ENCODE measurements around the gene CLCN5. TPM values are rescaled to one million over a fixed set of nuclear protein-coding genes. Genes with fewer than 3 reads are reported as not detected.

CLCN5 gene
- total RNA-seq, 1 experiment from 2014 or later: 60.7 TPM

DNA sequence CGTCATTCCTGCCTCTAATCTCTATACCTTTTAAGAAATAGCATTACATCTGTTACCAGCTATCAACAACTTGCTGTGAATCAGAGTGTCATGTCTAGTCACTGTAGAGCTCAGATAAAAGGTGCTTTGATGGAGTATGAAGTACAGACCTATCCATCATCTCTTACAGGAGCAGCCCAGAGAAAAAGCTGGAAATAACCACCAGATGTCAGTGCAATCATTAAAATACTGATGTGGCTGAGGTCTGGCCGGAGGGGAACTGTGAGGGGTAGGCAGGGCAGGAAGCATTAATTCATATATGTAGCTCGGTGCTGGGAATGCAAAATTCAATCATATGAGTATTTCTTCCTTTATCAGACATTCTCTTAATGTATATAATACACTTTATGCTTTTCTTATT lies 177.8 kb downstream of the CLCN5 start:
- DNase-seq: no peak
- Histone ChIP-seq H3K36me3 (no peaks in the 10 kb centered on the region), H3K4me3 (no peak overlapping the region), H3K27me3 (no peaks in the 10 kb centered on the region), H3K27ac (no peak overlapping the region), H3K4me1 (no peaks in the 10 kb centered on the region), H3K9me3 (replicated peaks) (no peaks in the 10 kb centered on the region)

DNA sequence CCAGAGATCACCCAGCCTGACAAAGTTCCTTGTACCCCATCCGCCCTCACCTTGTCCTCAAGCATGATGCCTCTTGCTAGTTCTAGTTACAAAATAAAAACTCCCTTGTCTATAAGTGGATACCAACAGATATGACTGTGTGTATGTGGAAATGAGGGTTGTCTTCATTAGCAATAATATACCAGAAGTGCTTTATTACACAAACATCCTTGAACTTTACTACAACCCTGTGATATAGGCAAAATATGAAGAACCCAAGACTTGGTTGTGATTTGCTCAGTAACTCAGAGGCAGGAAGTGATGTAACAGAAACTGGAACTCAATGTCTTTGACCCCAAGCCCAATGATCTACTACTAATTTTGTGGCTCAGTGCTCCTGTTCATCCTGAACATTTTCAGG lies 180.8 kb downstream of the CLCN5 start:
- Histone ChIP-seq H3K4me3 (no peak overlapping the region), H3K4me1 (no peaks in the 10 kb centered on the region), H3K27me3 (no peaks in the 10 kb centered on the region), H3K9me3 (replicated peaks) (no peaks in the 10 kb centered on the region), H3K36me3 (no peaks in the 10 kb centered on the region), H3K27ac (no peak overlapping the region)
- no peak for DNase-seq

DNA sequence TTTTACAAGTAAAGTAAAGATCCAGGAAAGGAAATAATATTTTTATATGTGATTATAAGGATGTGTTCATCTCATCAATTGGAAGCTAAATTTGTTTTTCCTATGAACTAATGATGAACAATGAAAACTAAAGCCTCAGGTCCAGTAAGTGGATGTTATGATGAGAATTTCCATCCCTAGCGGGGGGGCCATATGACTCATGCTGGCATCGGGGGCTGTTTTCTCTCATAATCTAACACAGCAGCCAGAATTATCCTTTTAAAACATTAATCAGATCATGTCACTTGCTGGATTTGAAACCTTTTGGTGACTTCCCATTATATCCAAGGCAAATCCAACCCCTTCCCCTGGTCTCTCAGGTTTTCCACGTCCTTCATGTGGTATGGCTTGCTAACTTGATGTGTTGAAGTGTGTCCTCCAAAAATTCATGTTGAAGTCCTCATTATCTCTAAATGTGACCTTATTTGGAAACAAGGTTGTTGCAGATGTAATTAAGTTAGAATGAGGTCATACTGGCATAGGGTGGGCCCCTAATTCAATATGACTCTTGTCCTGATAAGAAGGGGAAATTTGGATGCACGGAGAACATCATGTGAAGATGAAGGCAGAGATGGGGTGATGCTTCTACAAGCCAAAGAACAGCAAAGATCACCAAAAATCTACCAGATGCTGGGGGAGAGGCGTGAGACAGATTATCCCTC lies 181.6 kb downstream of the CLCN5 start:
- Histone ChIP-seq H3K4me1 (no peaks in the 10 kb centered on the region), H3K36me3 (no peaks in the 10 kb centered on the region), H3K4me3 (no peak overlapping the region), H3K9me3 (replicated peaks) (no peaks in the 10 kb centered on the region), H3K27me3 (no peaks in the 10 kb centered on the region), H3K27ac (no peak overlapping the region)
- DNase-seq: no peak

DNA sequence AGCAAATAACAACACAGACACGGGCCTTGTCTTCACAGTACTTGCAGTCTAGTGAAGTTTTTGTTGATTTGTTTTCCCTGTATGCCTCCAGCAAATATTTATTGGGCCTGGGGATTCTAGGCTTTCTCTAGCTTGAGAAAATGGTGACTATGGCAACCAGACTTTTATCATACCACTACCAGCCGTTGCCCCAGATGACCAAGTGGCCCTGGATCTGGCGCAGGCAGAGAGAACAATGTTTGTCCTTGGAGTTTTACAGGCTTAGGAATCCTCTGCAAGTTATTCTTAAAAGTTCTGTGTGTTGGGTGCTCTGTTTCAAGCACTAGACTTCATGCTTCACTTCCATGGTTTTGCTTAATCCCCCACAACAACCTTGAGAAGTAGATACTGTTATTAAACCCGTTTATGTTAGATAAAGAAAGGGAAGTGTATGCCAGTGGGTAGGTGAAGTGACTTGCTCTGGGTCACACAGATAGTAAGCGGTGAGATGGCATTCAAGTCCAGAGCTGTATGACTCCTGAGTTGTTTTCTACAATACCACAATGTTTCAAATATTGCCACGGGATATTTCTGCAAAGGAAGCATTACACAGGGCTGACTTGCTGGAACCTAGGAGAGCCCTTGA lies 183.8 kb downstream of the CLCN5 start:
- Histone ChIP-seq H3K27ac (no peak overlapping the region), H3K4me3 (no peak overlapping the region), H3K36me3 (no peaks in the 10 kb centered on the region), H3K4me1 (no peaks in the 10 kb centered on the region), H3K9me3 (replicated peaks) (no peaks in the 10 kb centered on the region), H3K27me3 (no peaks in the 10 kb centered on the region)
- DNase-seq: no peak

DNA sequence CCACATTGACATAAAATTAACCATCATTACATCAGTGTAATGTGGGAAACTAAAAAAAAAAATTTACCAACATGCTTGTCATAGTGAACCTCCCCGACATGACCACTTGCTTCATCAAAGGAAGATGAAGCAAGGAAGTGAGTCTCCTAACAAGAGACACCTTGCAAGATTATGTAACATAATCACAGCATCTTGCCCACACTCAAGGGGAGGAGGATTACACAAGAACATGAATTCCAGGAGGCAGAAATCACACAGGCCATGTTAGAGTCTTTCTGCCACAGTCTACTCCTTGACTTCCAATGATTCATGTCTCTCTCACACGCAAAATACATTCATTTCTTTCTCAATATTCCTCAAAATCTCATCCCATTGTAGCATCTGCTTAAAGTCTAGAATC lies 185.1 kb downstream of the CLCN5 start:
- no peaks in the 10 kb centered on the region for H3K27me3 ChIP-seq

DNA sequence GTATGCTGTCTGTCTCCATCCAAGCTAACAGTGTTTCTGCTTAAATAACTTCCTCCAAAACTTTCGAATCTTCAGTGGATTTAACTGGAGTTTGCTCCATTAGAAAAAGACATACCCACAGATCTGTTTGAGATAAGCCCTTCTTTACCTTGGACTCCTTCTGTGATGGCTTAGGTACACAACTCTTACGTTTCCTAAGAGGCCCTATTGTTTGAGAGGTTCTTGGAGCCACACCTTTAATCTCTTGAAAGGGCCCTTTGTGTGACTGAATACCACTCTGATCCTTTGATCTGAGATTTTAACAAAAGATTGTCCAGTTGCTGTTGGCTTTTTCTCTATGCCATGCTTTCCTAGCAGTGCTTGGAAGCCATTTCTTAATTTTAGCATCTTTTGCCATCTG lies 185.9 kb downstream of the CLCN5 start:
- H3K9me3 ChIP-seq (replicated peaks): no peaks in the 10 kb centered on the region
- H3K27me3 ChIP-seq: no peaks in the 10 kb centered on the region
- H3K4me3 ChIP-seq: no peak overlapping the region
- no peaks in the 10 kb centered on the region for H3K4me1 ChIP-seq
- H3K27ac ChIP-seq: no peak overlapping the region
- H3K36me3 ChIP-seq: no peaks in the 10 kb centered on the region
- no peak for DNase-seq

More for the DNA sequence above, 185.1 kb downstream of the CLCN5 start:
- Histone ChIP-seq H3K27ac (no peak overlapping the region), H3K4me1 (no peaks in the 10 kb centered on the region), H3K36me3 (no peaks in the 10 kb centered on the region), H3K9me3 (replicated peaks) (no peaks in the 10 kb centered on the region), H3K4me3 (no peak overlapping the region)
- no peak for DNase-seq

DNA sequence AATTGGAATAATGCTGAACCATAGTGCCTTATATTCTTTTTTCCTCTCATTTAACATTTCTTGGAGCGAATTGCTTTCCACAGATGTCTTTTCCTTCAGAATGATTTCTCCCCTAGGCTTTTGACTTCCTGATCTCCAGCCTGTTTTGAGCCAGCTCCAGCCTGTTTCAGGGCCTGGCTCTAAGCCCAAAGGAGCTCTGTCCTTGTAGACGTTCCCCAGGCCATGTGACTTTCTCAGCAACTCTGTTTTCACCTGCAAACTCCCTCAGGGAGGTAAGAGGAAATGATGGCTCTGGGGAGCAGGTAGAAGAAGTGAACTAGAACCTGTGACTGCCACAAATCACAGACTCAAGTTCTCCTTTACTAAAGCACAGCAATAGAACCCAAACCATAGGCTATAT lies 189.3 kb downstream of the CLCN5 start:
- no peak for DNase-seq
- Histone ChIP-seq H3K9me3 (replicated peaks) (no peaks in the 10 kb centered on the region), H3K27me3 (no peaks in the 10 kb centered on the region), H3K36me3 (no peaks in the 10 kb centered on the region), H3K4me1 (no peaks in the 10 kb centered on the region), H3K4me3 (no peak overlapping the region), H3K27ac (no peak overlapping the region)

DNA sequence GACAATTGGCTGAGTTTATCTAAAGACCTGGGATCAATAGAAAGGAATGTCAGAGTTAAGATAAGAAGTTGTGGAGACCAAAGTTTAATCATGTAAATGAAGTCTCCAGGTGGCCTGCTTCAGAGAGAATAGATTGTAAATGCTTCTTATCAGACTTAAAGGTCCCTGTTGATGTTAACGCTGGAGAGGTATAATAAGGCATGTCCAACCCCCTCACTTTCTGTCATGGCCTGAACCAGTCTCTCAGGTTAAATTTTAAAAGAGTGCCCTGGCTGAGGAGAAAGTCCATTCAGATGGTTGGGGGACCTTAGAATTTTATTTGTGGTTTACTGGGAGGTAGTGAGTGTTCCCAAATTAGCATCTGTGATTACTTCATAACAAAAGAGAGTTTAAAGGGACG lies 191.7 kb downstream of the CLCN5 start:
- no peak for DNase-seq
- no peaks in the 10 kb centered on the region for H3K27me3 ChIP-seq
- H3K9me3 ChIP-seq (replicated peaks): no peaks in the 10 kb centered on the region
- no peak overlapping the region for H3K27ac ChIP-seq
- H3K36me3 ChIP-seq: no peaks in the 10 kb centered on the region
- H3K4me3 ChIP-seq: no peak overlapping the region
- H3K4me1 ChIP-seq: no peaks in the 10 kb centered on the region

DNA sequence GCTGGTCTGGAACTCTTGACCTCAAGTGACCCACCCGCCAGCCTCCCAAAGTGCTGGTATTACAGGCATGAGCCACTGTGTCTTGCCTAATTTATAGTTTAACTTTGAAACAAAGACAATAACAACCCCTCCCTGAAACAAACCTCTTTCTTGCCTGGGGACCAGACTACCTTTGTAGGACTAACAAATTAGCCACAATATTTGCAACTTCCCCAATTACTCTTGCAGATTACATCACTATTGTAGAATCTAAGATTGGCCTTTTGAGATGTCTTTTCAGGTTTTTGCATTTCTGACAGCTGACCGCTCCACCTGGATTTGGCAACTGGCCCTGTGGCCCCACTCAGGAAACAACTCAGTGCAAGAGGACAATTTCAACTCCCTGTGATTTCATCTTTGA lies 193.6 kb downstream of the CLCN5 start:
- H3K4me3 ChIP-seq: no peak overlapping the region
- no peaks in the 10 kb centered on the region for H3K36me3 ChIP-seq
- no peaks in the 10 kb centered on the region for H3K4me1 ChIP-seq
- no peaks in the 10 kb centered on the region for H3K27me3 ChIP-seq
- H3K9me3 ChIP-seq (replicated peaks): no peaks in the 10 kb centered on the region
- DNase-seq: no peak
- no peak overlapping the region for H3K27ac ChIP-seq

DNA sequence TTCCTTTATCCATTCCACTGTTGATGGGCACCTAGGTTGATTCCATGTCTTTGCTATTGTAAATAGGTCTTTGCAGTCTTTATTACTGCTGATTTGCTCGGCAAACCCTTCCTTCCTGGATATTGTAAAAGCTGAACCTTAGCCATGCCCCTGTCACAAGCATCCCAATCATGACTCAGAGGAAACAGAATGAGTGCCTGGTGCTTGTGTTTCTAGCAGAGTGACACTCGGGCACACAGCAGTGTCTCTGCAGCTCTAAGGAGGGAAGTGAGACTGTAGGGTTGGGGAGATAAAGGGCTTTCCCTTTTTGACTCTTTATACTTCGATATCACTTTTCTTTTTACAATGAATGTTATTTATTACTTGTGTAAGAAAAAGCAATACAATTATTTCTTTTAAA lies 195.1 kb downstream of the CLCN5 start:
- Histone ChIP-seq H3K27ac (no peak overlapping the region), H3K36me3 (no peaks in the 10 kb centered on the region), H3K9me3 (replicated peaks) (no peaks in the 10 kb centered on the region), H3K27me3 (no peaks in the 10 kb centered on the region), H3K4me3 (no peak overlapping the region), H3K4me1 (no peaks in the 10 kb centered on the region)
- no peak for DNase-seq

DNA sequence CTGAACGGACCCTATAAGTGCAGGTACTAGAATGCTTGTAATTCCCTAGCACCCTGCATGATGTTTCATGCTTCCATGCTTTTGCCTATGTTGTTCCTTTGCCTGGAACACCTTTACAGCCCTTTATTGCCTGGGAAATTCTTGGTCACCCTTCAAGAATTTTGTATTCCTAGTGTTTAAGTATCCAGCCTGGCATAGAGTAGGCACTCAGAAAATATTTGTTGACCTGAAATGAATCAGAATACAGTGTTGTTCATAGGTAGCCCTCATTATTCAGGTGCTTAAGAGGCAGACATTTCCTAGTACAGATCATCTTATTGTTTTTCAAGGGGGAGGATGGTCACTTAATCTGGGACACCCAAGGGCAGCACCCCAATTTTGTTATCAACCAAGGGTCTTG lies 203.1 kb downstream of the CLCN5 start:
- H3K9me3 ChIP-seq (replicated peaks): no peaks in the 10 kb centered on the region
- no peak overlapping the region for H3K27ac ChIP-seq
- no peak overlapping the region for H3K4me3 ChIP-seq
- H3K36me3 ChIP-seq: no peaks in the 10 kb centered on the region
- no peak for DNase-seq
- H3K27me3 ChIP-seq: no peaks in the 10 kb centered on the region
- no peaks in the 10 kb centered on the region for H3K4me1 ChIP-seq

DNA sequence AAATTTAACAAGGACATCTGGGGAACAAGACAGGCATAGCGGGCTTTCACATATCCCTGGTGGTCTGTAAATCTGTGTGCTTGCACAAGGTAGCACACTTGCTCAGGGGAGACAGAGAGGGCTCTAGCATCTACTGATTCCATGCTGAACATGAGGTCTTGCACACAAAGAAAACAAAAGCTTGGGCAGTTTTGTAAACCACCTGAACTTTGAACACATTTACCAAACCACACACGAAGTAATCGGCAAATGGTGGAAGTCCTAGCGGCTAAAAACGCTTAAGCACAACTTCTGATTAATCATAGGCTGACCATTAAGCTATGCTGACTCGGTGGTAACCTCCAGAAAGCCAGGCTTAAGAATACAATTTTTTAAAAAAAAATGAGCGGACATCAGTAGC lies 225.6 kb downstream of the CLCN5 start:
- Histone ChIP-seq H3K4me3 (no peak overlapping the region), H3K27ac (no peak overlapping the region), H3K4me1 (no peaks in the 10 kb centered on the region), H3K9me3 (replicated peaks) (no peaks in the 10 kb centered on the region), H3K36me3 (no peaks in the 10 kb centered on the region), H3K27me3 (no peaks in the 10 kb centered on the region)
- DNase-seq: no peak

Other genes with a start within 250 kb of the CLCN5 start
- gene PAGE1, start 226.6 kb upstream of the CLCN5 start, total RNA-seq (2014; rRNA removed; shearing (Covaris generic)): not detected in 2 replicates
- gene PAGE4, start 93.3 kb upstream of the CLCN5 start, total RNA-seq (2014; rRNA removed; shearing (Covaris generic)): not detected in 2 replicates
- 2.5 and 2.9 TPM in 2 replicates for gene USP27X, start 43.1 kb upstream of the CLCN5 start, total RNA-seq (2014; rRNA removed; shearing (Covaris generic))